Iris pigment epithelial cell (primary cell): ENCODE results near the gene PTMA.
"Not testable (repeated sequence)": the region's sequence is repeated elsewhere in the genome, so short reads cannot be mapped to it uniquely, and the experiment has no call there.

Experiments
- DNase-seq: peaks from one replicate; pipeline ENCODE4 v3.0.0-alpha.2; 2011; ENCODE audit warnings: low read depth

The PTMA gene

GRCh38 chr2:231696004-231696367 is 12.3 kb upstream of the PTMA start:
- peak; percentile 43 for DNase-seq

- no peak for DNase-seq
These were observed 9.3 kb upstream of the PTMA start for GRCh38 chr2:231699006-231699405.

- peak; percentile 71 for DNase-seq
These were observed 6.6 kb upstream of the PTMA start for GRCh38 chr2:231701456-231702373.

GRCh38 chr2:231704017-231704416 is 4.3 kb upstream of the PTMA start:
- DNase-seq: no peak

GRCh38 chr2:231706731-231707624 is 1.3 kb upstream of the PTMA start:
- DNase-seq: peak; percentile 99

GRCh38 chr2:231707625-231707926 is 749 bp upstream of the PTMA start:
- peak; percentile 41 for DNase-seq

- peak; percentile 56 for DNase-seq
These were observed 679 bp downstream of the PTMA start for GRCh38 chr2:231708773-231709635.

- peak; percentile 33 for DNase-seq
These were observed 1.3 kb downstream of the PTMA start for GRCh38 chr2:231709636-231709980.

GRCh38 chr2:231709981-231710798 is 1.9 kb downstream of the PTMA start:
- DNase-seq: peak; percentile 84

GRCh38 chr2:231710799-231711676 is 2.7 kb downstream of the PTMA start:
- DNase-seq: peak; percentile 25

- no peak for DNase-seq
These were observed 3.5 kb downstream of the PTMA start for GRCh38 chr2:231711677-231712450.

- DNase-seq: not testable (repeated sequence)
These were observed 4.2 kb downstream of the PTMA start for GRCh38 chr2:231712451-231713021.

GRCh38 chr2:231713406-231713729 is 5.0 kb downstream of the PTMA start:
- DNase-seq: not testable (repeated sequence)

GRCh38 chr2:231713730-231714638 is 5.7 kb downstream of the PTMA start:
- DNase-seq: peak; percentile 80

- no peak for DNase-seq
These were observed 6.5 kb downstream of the PTMA start for GRCh38 chr2:231714639-231715498.

- no peak for DNase-seq
These were observed 7.1 kb downstream of the PTMA start for GRCh38 chr2:231715499-231715837.

- peak; percentile 59 for DNase-seq
These were observed 7.8 kb downstream of the PTMA start for GRCh38 chr2:231715988-231716616.
